HUES48 (cell line): ENCODE data around the gene SERGEF.
"Not testable (repeated sequence)": the region's sequence is repeated elsewhere in the genome, so short reads cannot be mapped to it uniquely, and the experiment has no call there.

Experiments used
- H3K27ac ChIP-seq: one replicate; pipeline ENCODE4 v1.7.0; 2013; ENCODE audit warnings: low read depth, low read length, inconsistent platforms
- H3K27me3 ChIP-seq: 2 replicates; pipeline ENCODE4 v1.6.1; 2013; ENCODE audit warnings: mild to moderate bottlenecking, low read length; ENCODE audit not compliant: control insufficient read depth, insufficient read depth
- H3K36me3 ChIP-seq: 2 replicates; pipeline ENCODE4 v1.6.1; 2013; ENCODE audit warnings: low read length; ENCODE audit not compliant: control insufficient read depth, insufficient read depth
- H3K4me1 ChIP-seq: 2 replicates; pipeline ENCODE4 v1.6.1; 2013; ENCODE audit warnings: mild to moderate bottlenecking, low read length; ENCODE audit not compliant: control insufficient read depth, insufficient read depth
- H3K4me3 ChIP-seq: 2 replicates; pipeline ENCODE4 v1.5.1; 2013; ENCODE audit warnings: mild to moderate bottlenecking, low read depth, low read length
- H3K9ac ChIP-seq: 2 replicates; pipeline ENCODE4 v1.6.1; 2013; ENCODE audit warnings: mild to moderate bottlenecking, low read depth, low read length, moderate library complexity
- H3K9me3 ChIP-seq: 2 replicates; pipeline ENCODE4 v1.6.1; 2013; ENCODE audit warnings: low read length; ENCODE audit not compliant: control insufficient read depth, insufficient read depth

SERGEF gene

DNA sequence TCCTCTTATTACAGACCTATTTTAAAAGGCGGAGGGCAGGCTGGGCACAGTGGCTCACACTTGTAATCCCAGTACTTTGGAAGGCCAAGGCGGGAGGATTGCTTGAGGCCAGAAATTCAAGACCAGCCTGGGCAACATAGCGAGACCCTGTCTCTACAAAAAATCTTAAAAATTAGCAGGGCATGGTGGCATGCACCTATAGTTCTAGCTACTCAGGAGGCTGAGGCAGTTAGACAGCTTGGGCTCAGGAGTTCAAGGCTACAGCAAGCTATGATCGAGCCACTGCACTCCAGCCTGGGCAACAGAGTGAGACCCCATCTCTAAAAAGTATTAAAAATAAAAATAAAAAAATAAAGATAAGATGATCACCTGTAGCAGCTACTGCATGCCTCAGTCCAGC is 12.7 kb downstream of the SERGEF start:
- H3K4me3 ChIP-seq, H3K4me1 ChIP-seq, H3K9ac ChIP-seq, H3K27ac ChIP-seq, H3K9me3 ChIP-seq, H3K27me3 ChIP-seq: not testable (repeated sequence)
- H3K36me3 ChIP-seq, result peaks cover 46% of the 10 kb centered on the region

GRCh38 chr11:17992916-17993315 is 19.9 kb downstream of the SERGEF start:
- peaks cover 22% of the 10 kb centered on the region; the same call in 1 of the 2 replicates for H3K36me3 ChIP-seq
- H3K9me3 ChIP-seq, result no peaks in the 10 kb centered on the region
- no peak overlapping the region for H3K27ac ChIP-seq
- H3K9ac ChIP-seq, result no peak overlapping the region
- H3K4me3 ChIP-seq, result no peak overlapping the region
- H3K4me1 ChIP-seq, result no peaks in the 10 kb centered on the region
- no peaks in the 10 kb centered on the region for H3K27me3 ChIP-seq

GRCh38 chr11:17991783-17992433 is 20.9 kb downstream of the SERGEF start:
- no peak overlapping the region for H3K4me3 ChIP-seq
- no peaks in the 10 kb centered on the region for H3K4me1 ChIP-seq
- H3K27ac ChIP-seq, result no peak overlapping the region
- peaks cover 32% of the 10 kb centered on the region; the same call in 1 of the 2 replicates for H3K36me3 ChIP-seq
- H3K27me3 ChIP-seq, result no peaks in the 10 kb centered on the region
- no peaks in the 10 kb centered on the region for H3K9me3 ChIP-seq
- H3K9ac ChIP-seq, result no peak overlapping the region

GRCh38 chr11:17989306-17989705 is 23.5 kb downstream of the SERGEF start:
- no peaks in the 10 kb centered on the region for H3K4me1 ChIP-seq
- no peaks in the 10 kb centered on the region for H3K9me3 ChIP-seq

DNA sequence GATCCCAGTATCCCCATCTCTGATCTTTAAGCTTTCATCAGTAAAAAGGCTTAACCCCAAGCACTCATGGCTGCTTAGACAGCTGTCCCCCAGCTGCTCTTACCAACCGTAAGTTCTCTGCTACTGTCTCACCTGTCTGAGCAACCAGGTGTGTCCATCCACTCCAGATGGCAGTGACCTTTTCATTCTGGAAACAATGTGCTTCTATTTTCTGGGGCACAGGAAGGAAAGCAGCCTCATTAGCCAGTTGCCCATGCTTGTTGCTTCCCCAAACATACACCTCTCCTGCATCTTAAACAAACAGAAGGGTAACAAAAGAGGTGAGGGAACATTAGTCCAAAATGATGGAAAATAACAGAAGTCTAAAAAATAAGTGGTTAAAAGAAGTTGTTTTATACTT is 24.4 kb downstream of the SERGEF start:
- H3K27ac ChIP-seq, result no peak overlapping the region
- H3K9me3 ChIP-seq, result no peaks in the 10 kb centered on the region
- H3K9ac ChIP-seq, result no peak overlapping the region
- no peaks in the 10 kb centered on the region for H3K27me3 ChIP-seq
- peaks cover 41% of the 10 kb centered on the region; the same call in 1 of the 2 replicates for H3K36me3 ChIP-seq
- no peaks in the 10 kb centered on the region for H3K4me1 ChIP-seq
- no peak overlapping the region for H3K4me3 ChIP-seq

More at GRCh38 chr11:17989306-17989705, 23.5 kb downstream of the SERGEF start:
- Histone ChIP-seq H3K4me3 (no peak overlapping the region), H3K27ac (no peak overlapping the region), H3K36me3 (peaks cover 42% of the 10 kb centered on the region; the same call in 1 of the 2 replicates), H3K9ac (no peak overlapping the region), H3K27me3 (no peaks in the 10 kb centered on the region)

DNA sequence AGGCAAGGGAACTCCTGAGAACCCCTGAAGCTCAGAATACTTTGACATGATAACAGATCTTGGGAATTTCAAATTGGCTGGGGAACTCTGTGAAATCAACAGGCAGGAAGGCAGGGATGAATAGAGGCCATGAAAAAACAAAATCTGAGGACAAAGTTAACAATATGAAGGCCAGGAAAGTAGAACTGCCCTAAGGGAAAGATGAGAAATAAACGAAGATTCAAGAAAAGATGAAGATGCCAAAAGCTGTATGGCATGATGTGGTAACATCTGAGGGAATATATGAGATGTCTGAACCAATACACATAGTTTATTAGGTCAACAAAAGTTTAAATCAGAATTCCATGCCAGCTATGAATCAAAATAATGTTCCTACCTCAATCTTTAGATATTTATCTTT is 25.0 kb downstream of the SERGEF start:
- Histone ChIP-seq H3K4me3 (no peak overlapping the region), H3K4me1 (no peaks in the 10 kb centered on the region), H3K9me3 (no peaks in the 10 kb centered on the region), H3K27ac (no peak overlapping the region), H3K27me3 (no peaks in the 10 kb centered on the region), H3K9ac (no peak overlapping the region), H3K36me3 (peaks cover 38% of the 10 kb centered on the region; the same call in 1 of the 2 replicates)

DNA sequence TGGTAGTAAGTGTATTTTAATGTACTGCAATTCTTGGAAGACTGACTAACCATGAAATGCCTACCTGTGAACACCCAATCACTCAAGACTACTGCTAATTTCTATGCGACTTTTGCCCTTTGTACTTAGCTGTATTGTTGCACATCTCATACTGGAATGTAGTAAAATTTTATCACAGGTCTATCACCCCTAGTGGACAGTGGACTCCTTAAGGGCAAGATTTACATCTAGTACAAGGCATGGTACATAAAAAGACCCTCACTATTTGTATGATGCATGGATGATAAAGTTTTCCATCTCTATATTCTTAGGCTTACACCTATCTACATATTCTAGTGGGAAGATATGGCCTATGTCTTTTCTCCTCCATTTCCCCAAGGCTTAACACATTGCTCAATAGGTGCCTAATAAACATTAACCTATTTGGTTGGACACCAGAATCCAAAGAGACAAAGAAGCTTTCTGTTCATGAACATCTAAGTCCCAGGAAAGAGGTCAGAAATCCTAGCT is 26.1 kb downstream of the SERGEF start:
- H3K9ac ChIP-seq, result no peak overlapping the region
- no peak overlapping the region for H3K27ac ChIP-seq
- no peaks in the 10 kb centered on the region for H3K27me3 ChIP-seq
- H3K4me1 ChIP-seq, result no peaks in the 10 kb centered on the region
- H3K36me3 ChIP-seq, result peaks cover 32% of the 10 kb centered on the region; the same call in 1 of the 2 replicates
- no peaks in the 10 kb centered on the region for H3K9me3 ChIP-seq
- H3K4me3 ChIP-seq, result no peak overlapping the region

GRCh38 chr11:17986007-17986710 is 26.7 kb downstream of the SERGEF start:
- Histone ChIP-seq H3K9me3 (no peaks in the 10 kb centered on the region), H3K9ac (no peak overlapping the region), H3K27ac (no peak overlapping the region), H3K27me3 (no peaks in the 10 kb centered on the region), H3K4me1 (no peaks in the 10 kb centered on the region), H3K4me3 (no peak overlapping the region), H3K36me3 (peaks cover 32% of the 10 kb centered on the region; the same call in 1 of the 2 replicates)

- no peaks in the 10 kb centered on the region for H3K4me1 ChIP-seq
- H3K27me3 ChIP-seq, result no peaks in the 10 kb centered on the region
- no peak overlapping the region for H3K27ac ChIP-seq
- peaks cover 32% of the 10 kb centered on the region; the same call in 1 of the 2 replicates for H3K36me3 ChIP-seq
- H3K4me3 ChIP-seq, result no peak overlapping the region
- H3K9ac ChIP-seq, result no peak overlapping the region
- H3K9me3 ChIP-seq, result no peaks in the 10 kb centered on the region
Observed at GRCh38 chr11:17985517-17985916, 27.3 kb downstream of the SERGEF start.

DNA sequence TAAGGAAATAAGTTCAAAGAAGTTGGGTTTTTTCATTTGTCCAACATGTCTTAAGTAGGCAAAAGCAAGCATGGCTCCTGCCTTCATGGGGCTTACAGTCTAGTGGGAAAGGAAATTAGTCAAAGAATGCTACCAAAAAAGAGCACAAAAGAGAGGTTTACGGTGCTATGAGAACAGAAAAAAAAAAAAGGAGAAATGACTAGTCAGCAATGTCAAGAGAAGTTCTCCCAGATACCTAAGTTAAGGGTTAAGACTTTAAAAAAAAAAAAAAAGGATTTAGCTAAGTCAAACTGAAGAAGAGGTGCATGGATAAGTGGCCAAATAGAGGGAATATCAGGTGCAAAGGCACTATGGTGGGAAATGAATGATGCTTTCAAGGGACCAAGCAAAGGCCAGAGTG is 29.3 kb downstream of the SERGEF start:
- no peak overlapping the region for H3K4me3 ChIP-seq
- H3K27ac ChIP-seq, result no peak overlapping the region
- no peaks in the 10 kb centered on the region for H3K9me3 ChIP-seq
- H3K36me3 ChIP-seq, result peaks cover 31% of the 10 kb centered on the region; the same call in 1 of the 2 replicates
- H3K27me3 ChIP-seq, result no peaks in the 10 kb centered on the region
- no peak overlapping the region for H3K9ac ChIP-seq
- H3K4me1 ChIP-seq, result no peaks in the 10 kb centered on the region

DNA sequence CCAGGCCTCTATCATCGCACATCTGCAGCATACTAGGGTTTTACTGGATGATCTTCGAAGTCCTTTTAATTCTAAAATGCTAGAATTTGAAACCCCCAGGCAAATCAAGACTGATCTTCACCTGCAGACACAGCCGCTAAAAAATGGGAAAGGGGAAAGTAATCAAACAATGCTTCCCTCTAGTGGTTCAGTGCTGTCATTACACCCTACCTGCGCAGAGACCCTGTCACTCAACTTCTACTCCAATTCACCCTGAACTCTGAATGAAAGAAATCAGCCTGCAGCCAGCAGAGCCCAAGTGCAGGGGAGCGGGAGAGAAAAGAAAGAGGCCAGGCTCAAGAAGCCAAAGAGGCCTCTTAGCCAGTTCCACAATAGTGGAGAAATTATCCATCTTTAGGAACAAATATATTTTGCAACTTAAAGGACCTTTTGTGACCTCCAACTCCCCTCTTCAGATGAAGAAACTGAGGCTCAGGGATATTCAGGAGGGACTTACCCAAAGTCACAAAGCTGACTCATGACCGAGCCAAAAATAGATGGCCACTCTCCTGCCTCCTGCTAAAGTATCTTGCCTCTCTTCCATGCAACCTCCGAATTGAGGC is 33.0 kb downstream of the SERGEF start:
- Histone ChIP-seq H3K9me3 (no peaks in the 10 kb centered on the region), H3K27ac (no peak overlapping the region), H3K4me3 (no peak overlapping the region), H3K9ac (no peak overlapping the region), H3K36me3 (peaks cover 3% of the 10 kb centered on the region; the same call in 1 of the 2 replicates), H3K4me1 (no peaks in the 10 kb centered on the region), H3K27me3 (no peaks in the 10 kb centered on the region)
